ENCODE data around the gene PPM1J.
A peak's percentile ranks its signal among the peaks of the same experiment; 100 is the strongest.
"Not testable (repeated sequence)": the region's sequence is repeated elsewhere in the genome, so short reads cannot be mapped to it uniquely, and the experiment has no call there.

The PPM1J gene

GRCh38 chr1:112721294-112721693 is 6.2 kb upstream of the PPM1J start:
- not testable (repeated sequence) for DNase-seq

GRCh38 chr1:112720800-112721199 is 5.7 kb upstream of the PPM1J start:
- DNase-seq: no peak

- DNase-seq: no peak
These were observed 4.6 kb upstream of the PPM1J start for GRCh38 chr1:112719706-112720105.

GRCh38 chr1:112718691-112719418 is 3.7 kb upstream of the PPM1J start:
- peak; percentile 79 for DNase-seq

- no peak for DNase-seq
These were observed 2.2 kb upstream of the PPM1J start for GRCh38 chr1:112717263-112717873.

GRCh38 chr1:112716133-112716720 is 1.1 kb upstream of the PPM1J start:
- DNase-seq: peak; percentile 96

GRCh38 chr1:112714313-112715263 is 544 bp downstream of the PPM1J start:
- no peak for DNase-seq

GRCh38 chr1:112713466-112714312 is 1.4 kb downstream of the PPM1J start:
- no peak for DNase-seq

GRCh38 chr1:112712701-112713128 is 2.4 kb downstream of the PPM1J start:
- DNase-seq: no peak

GRCh38 chr1:112712191-112712590 is 2.9 kb downstream of the PPM1J start:
- no peak for DNase-seq

- no peak for DNase-seq
These were observed 3.5 kb downstream of the PPM1J start for GRCh38 chr1:112711670-112712069.

GRCh38 chr1:112711041-112711440 is 4.1 kb downstream of the PPM1J start:
- DNase-seq: no peak

GRCh38 chr1:112710586-112710985 is 4.5 kb downstream of the PPM1J start:
- DNase-seq: no peak

- DNase-seq: no peak
These were observed 5.0 kb downstream of the PPM1J start for GRCh38 chr1:112710159-112710558.

GRCh38 chr1:112708489-112708888 is 6.6 kb downstream of the PPM1J start:
- no peak for DNase-seq

GRCh38 chr1:112708002-112708448 is 7.1 kb downstream of the PPM1J start:
- DNase-seq: no peak

- peak; percentile 74 for DNase-seq
These were observed 7.7 kb downstream of the PPM1J start for GRCh38 chr1:112707221-112708001.

- peak; percentile 74 for DNase-seq
These were observed 8.5 kb downstream of the PPM1J start, which contains the start of gene RHOC for GRCh38 chr1:112706505-112707220. Gene RHOC, minus strand, starts transcription at chr1:112707127. Its CDS starts 3,328 bp downstream, at chr1:112703799.

GRCh38 chr1:112704934-112705627 is 10.1 kb downstream of the PPM1J start:
- DNase-seq: peak; percentile 76

All from midbrain (tissue), 1 donor.